Measurements from ENCODE around the gene HCN4. TPM values are rescaled to one million over a fixed set of nuclear protein-coding genes. Genes with fewer than 3 reads are reported as not detected.
A peak's percentile ranks its signal among the peaks of the same experiment; 100 is the strongest.

The HCN4 gene
- total RNA-seq, 1 donor from 2014 or later, result 3.0 TPM

DNA sequence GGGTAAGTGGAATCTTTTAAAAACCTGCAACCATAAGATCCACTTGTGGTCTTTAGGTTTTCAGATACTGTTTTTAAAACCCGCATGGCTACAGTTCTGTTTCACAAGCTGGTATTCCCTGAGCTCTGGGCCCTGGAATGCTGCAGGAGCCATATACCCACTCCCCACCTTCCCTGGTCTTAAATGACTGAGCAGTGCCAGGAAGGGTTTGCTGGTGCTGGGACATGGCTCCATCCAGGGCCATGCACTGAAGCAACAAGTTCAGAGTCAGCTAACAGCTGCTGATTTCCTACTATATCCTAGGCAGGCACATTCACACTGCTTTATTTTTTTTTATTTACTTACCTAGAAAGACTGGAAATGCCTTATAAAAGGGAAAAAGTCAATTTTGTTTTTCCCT is 77.3 kb downstream of the HCN4 start:
- Histone ChIP-seq H3K4me2 (ENCODE audit: low read length) (no peak overlapping the region), H3K27ac (ENCODE audit: low read depth, low read length) (no peak overlapping the region), H3K4me1 (ENCODE audit: insufficient read depth, low read length) (no peaks in the 10 kb centered on the region), H4K20me1 (ENCODE audit: insufficient read depth, low read length) (no peaks in the 10 kb centered on the region), H3K9me3 (ENCODE audit: insufficient read depth, low read depth, low read length) (no peaks in the 10 kb centered on the region), H3K27me3 (ENCODE audit: insufficient read depth, low read length) (no peaks in the 10 kb centered on the region), H3K79me2 (ENCODE audit: insufficient read depth, low read length) (no peaks in the 10 kb centered on the region), H3K36me3 (ENCODE audit: insufficient read depth, low read length) (no peaks in the 10 kb centered on the region), H3K9ac (ENCODE audit: low read length) (no peak overlapping the region), H2AFZ (ENCODE audit: low read depth, low read length) (no peak overlapping the region), H3K4me3 (ENCODE audit: insufficient read depth, low read depth, low read length) (no peak overlapping the region)
- H3K36me3 Mint-ChIP-seq (ENCODE audit: low read depth, unreplicated experiment), result peaks cover 5% of the 10 kb centered on the region
- no peaks in the 10 kb centered on the region for H3K27me3 Mint-ChIP-seq (ENCODE audit: low read depth, unreplicated experiment)
- H3K27ac Mint-ChIP-seq (ENCODE audit: unreplicated experiment), result no peak overlapping the region
- H3K9me3 Mint-ChIP-seq (ENCODE audit: unreplicated experiment), result no peaks in the 10 kb centered on the region
- H3K4me1 Mint-ChIP-seq (ENCODE audit: low read depth, unreplicated experiment), result peaks cover 14% of the 10 kb centered on the region
- TF ChIP-seq EZH2 (IDR thresholded peaks at IDR 0.05; ENCODE audit: insufficient read depth, low read length), result no peak
- TF ChIP-seq CTCF (IDR thresholded peaks at IDR 0.05; ENCODE audit: insufficient read depth, low read depth, low read length), result no peak
- no peak for FAIRE-seq
- DNase-seq (ENCODE audit: low read depth), result no peak
- H3K4me3 Mint-ChIP-seq (ENCODE audit: unreplicated experiment), result no peak overlapping the region

- H3K27ac Mint-ChIP-seq (ENCODE audit: unreplicated experiment), result peak overlapping the region; percentile 92
- no peaks in the 10 kb centered on the region for H3K79me2 ChIP-seq (ENCODE audit: insufficient read depth, low read length)
- peaks cover 23% of the 10 kb centered on the region for H3K4me1 Mint-ChIP-seq (ENCODE audit: low read depth, unreplicated experiment)
- FAIRE-seq (no peak), DNase-seq (ENCODE audit: low read depth) (no peak)
- no peaks in the 10 kb centered on the region for H3K4me1 ChIP-seq (ENCODE audit: insufficient read depth, low read length)
- H3K9me3 ChIP-seq (ENCODE audit: insufficient read depth, low read depth, low read length), result no peaks in the 10 kb centered on the region
- H3K4me2 ChIP-seq (ENCODE audit: low read length), result no peak overlapping the region
- H2AFZ ChIP-seq (ENCODE audit: low read depth, low read length), result no peak overlapping the region
- no peak overlapping the region for H3K4me3 Mint-ChIP-seq (ENCODE audit: unreplicated experiment)
- no peak overlapping the region for H3K9ac ChIP-seq (ENCODE audit: low read length)
- no peak overlapping the region for H3K27ac ChIP-seq (ENCODE audit: low read depth, low read length)
- TF ChIP-seq CTCF (IDR thresholded peaks at IDR 0.05; ENCODE audit: insufficient read depth, low read depth, low read length), result no peak
- TF ChIP-seq EZH2 (IDR thresholded peaks at IDR 0.05; ENCODE audit: insufficient read depth, low read length), result no peak
- peaks cover 1% of the 10 kb centered on the region for H3K36me3 Mint-ChIP-seq (ENCODE audit: low read depth, unreplicated experiment)
- H4K20me1 ChIP-seq (ENCODE audit: insufficient read depth, low read length), result no peaks in the 10 kb centered on the region
- no peaks in the 10 kb centered on the region for H3K36me3 ChIP-seq (ENCODE audit: insufficient read depth, low read length)
- no peaks in the 10 kb centered on the region for H3K27me3 Mint-ChIP-seq (ENCODE audit: low read depth, unreplicated experiment)
- H3K4me3 ChIP-seq (ENCODE audit: insufficient read depth, low read depth, low read length), result no peak overlapping the region
- no peaks in the 10 kb centered on the region for H3K9me3 Mint-ChIP-seq (ENCODE audit: unreplicated experiment)
- H3K27me3 ChIP-seq (ENCODE audit: insufficient read depth, low read length), result no peaks in the 10 kb centered on the region
These were observed 81.7 kb downstream of the HCN4 start for GRCh38 chr15:73287019-73287418.

- H3K4me3 ChIP-seq (ENCODE audit: insufficient read depth, low read depth, low read length), result no peak overlapping the region
- H3K79me2 ChIP-seq (ENCODE audit: insufficient read depth, low read length), result no peaks in the 10 kb centered on the region
- H3K4me2 ChIP-seq (ENCODE audit: low read length), result no peak overlapping the region
- H3K27ac ChIP-seq (ENCODE audit: low read depth, low read length), result no peak overlapping the region
- TF ChIP-seq EZH2 (IDR thresholded peaks at IDR 0.05; ENCODE audit: insufficient read depth, low read length) (no peak), CTCF (IDR thresholded peaks at IDR 0.05; ENCODE audit: insufficient read depth, low read depth, low read length) (no peak)
- H3K36me3 ChIP-seq (ENCODE audit: insufficient read depth, low read length), result no peaks in the 10 kb centered on the region
- no peaks in the 10 kb centered on the region for H3K9me3 Mint-ChIP-seq (ENCODE audit: unreplicated experiment)
- peak overlapping the region; percentile 92 for H3K27ac Mint-ChIP-seq (ENCODE audit: unreplicated experiment)
- H4K20me1 ChIP-seq (ENCODE audit: insufficient read depth, low read length), result no peaks in the 10 kb centered on the region
- H2AFZ ChIP-seq (ENCODE audit: low read depth, low read length), result no peak overlapping the region
- FAIRE-seq (no peak), DNase-seq (ENCODE audit: low read depth) (peak; percentile 42)
- H3K4me3 Mint-ChIP-seq (ENCODE audit: unreplicated experiment), result no peak overlapping the region
- no peaks in the 10 kb centered on the region for H3K4me1 ChIP-seq (ENCODE audit: insufficient read depth, low read length)
- H3K27me3 Mint-ChIP-seq (ENCODE audit: low read depth, unreplicated experiment), result no peaks in the 10 kb centered on the region
- no peaks in the 10 kb centered on the region for H3K27me3 ChIP-seq (ENCODE audit: insufficient read depth, low read length)
- H3K9ac ChIP-seq (ENCODE audit: low read length), result no peak overlapping the region
- no peaks in the 10 kb centered on the region for H3K9me3 ChIP-seq (ENCODE audit: insufficient read depth, low read depth, low read length)
- H3K36me3 Mint-ChIP-seq (ENCODE audit: low read depth, unreplicated experiment), result peaks cover 1% of the 10 kb centered on the region
- H3K4me1 Mint-ChIP-seq (ENCODE audit: low read depth, unreplicated experiment), result peaks cover 23% of the 10 kb centered on the region
These were observed 82.4 kb downstream of the HCN4 start for GRCh38 chr15:73286311-73286710.
